ENCODE results near the gene CDH4. TPM values are rescaled to one million over a fixed set of nuclear protein-coding genes. Genes with fewer than 3 reads are reported as not detected.

CDH4 gene
- polyA plus RNA-seq, 2 donors, result 0.02 to 0.05 TPM

- Histone ChIP-seq H3K4me1 (ENCODE audit: control insufficient read depth in 2 of 2, insufficient read depth in 2 of 2, low read length in 1 of 2) (no peaks in the 10 kb centered on the region), H3K27me3 (ENCODE audit: control insufficient read depth in 1 of 2, insufficient read depth in 2 of 2, low read length in 2 of 2) (no peaks in the 10 kb centered on the region), H3K9me3 (ENCODE audit: control insufficient read depth in 2 of 2, insufficient read depth in 1 of 2, low read depth in 1 of 2, low read length in 1 of 2) (peaks cover 0 to 8% of the 10 kb centered on the region in 2 donors), H3K27ac (ENCODE audit: low read depth in 2 of 2, low read length in 1 of 2) (no peak overlapping the region), H3K4me3 (ENCODE audit: low read depth in 1 of 2, low read length in 2 of 2) (no peak overlapping the region), H3K36me3 (ENCODE audit: control insufficient read depth in 2 of 2, insufficient read depth in 2 of 2, low read length in 1 of 2) (no peaks in the 10 kb centered on the region)
- WGBS, 2 donors, result 81% methylated on average over 14 of the region's 14 CpGs
These were observed 679.6 kb downstream of the CDH4 start for GRCh38 chr20:61931476-61932198.

DNA sequence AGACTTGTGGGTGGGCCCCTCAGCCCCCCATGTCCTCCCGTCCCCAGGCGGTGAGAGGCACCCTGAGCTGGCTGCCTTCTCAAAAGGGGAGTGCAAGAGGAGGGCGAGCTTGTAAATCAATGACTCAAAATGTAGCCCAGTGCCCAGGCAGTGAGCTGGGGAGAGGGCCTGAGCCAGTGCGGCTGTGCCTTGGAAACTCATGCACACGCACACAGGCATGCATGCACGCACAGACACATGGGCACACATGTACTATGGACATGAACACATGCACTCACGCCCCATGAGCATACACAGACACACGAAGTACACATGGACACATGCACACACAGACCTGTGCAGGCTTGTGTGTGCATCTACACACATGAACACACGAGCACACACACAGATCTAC, 680.1 kb downstream of the CDH4 start:
- Histone ChIP-seq H3K36me3 (ENCODE audit: control insufficient read depth in 2 of 2, insufficient read depth in 2 of 2, low read length in 1 of 2) (no peaks in the 10 kb centered on the region), H3K9me3 (ENCODE audit: control insufficient read depth in 2 of 2, insufficient read depth in 1 of 2, low read depth in 1 of 2, low read length in 1 of 2) (peaks cover 0 to 8% of the 10 kb centered on the region in 2 donors), H3K4me1 (ENCODE audit: control insufficient read depth in 2 of 2, insufficient read depth in 2 of 2, low read length in 1 of 2) (no peaks in the 10 kb centered on the region), H3K4me3 (ENCODE audit: low read depth in 1 of 2, low read length in 2 of 2) (no peak overlapping the region), H3K27me3 (ENCODE audit: control insufficient read depth in 1 of 2, insufficient read depth in 2 of 2, low read length in 2 of 2) (no peaks in the 10 kb centered on the region), H3K27ac (ENCODE audit: low read depth in 2 of 2, low read length in 1 of 2) (no peak overlapping the region)
- WGBS, 2 donors, result 76 to 81% methylated on average over 9 of the region's 9 CpGs

DNA sequence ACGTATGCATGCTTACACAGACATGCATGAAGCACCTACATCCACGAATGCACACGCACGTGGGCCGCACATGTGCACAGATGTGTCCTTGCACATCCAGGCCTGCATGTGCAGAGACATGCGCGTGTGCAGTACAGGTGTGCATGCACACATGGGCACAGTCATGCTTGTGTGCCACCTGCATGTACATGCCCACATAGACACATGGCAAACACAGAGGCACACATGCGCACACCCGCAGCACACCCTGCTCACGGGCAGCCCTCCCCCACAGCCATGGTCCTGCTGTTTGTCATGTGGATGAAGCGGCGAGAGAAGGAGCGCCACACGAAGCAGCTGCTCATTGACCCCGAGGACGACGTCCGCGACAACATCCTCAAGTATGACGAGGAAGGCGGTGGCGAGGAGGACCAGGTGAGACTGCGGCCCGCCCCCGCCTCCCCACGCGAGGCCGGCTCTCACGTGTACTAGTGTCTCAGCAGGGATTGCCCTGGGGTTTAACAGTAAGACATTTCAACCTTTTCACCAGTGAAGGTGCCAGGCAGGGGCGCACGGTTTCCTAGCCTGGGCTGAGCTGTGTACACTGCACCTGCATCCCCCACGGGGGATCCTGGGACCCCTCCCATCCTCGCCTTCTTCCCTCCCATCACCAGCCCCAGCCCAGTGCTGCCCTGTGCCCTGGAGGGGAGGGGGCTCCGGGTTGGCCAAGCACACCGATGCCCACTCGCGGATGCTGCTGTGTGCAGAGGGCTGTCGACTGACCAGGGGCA, 680.8 kb downstream of the CDH4 start:
- Histone ChIP-seq H3K27me3 (ENCODE audit: control insufficient read depth in 1 of 2, insufficient read depth in 2 of 2, low read length in 2 of 2) (no peaks in the 10 kb centered on the region), H3K27ac (ENCODE audit: low read depth in 2 of 2, low read length in 1 of 2) (no peak overlapping the region), H3K9me3 (ENCODE audit: control insufficient read depth in 2 of 2, insufficient read depth in 1 of 2, low read depth in 1 of 2, low read length in 1 of 2) (peaks cover 0 to 5% of the 10 kb centered on the region in 2 donors), H3K4me1 (ENCODE audit: control insufficient read depth in 2 of 2, insufficient read depth in 2 of 2, low read length in 1 of 2) (no peaks in the 10 kb centered on the region), H3K36me3 (ENCODE audit: control insufficient read depth in 2 of 2, insufficient read depth in 2 of 2, low read length in 1 of 2) (no peaks in the 10 kb centered on the region), H3K4me3 (ENCODE audit: low read depth in 1 of 2, low read length in 2 of 2) (no peak overlapping the region)
- WGBS, 2 donors, result 84 to 88% methylated on average over 38 of the region's 38 CpGs

GRCh38 chr20:61933481-61933950, 681.5 kb downstream of the CDH4 start:
- H3K4me1 ChIP-seq (ENCODE audit: control insufficient read depth in 2 of 2, insufficient read depth in 2 of 2, low read length in 1 of 2), result no peaks in the 10 kb centered on the region
- 53% methylated on average over 17 of the region's 17 CpGs for WGBS, 2 donors
- no peaks in the 10 kb centered on the region for H3K27me3 ChIP-seq (ENCODE audit: control insufficient read depth in 1 of 2, insufficient read depth in 2 of 2, low read length in 2 of 2)
- no peak overlapping the region for H3K27ac ChIP-seq (ENCODE audit: low read depth in 2 of 2, low read length in 1 of 2)
- H3K4me3 ChIP-seq (ENCODE audit: low read depth in 1 of 2, low read length in 2 of 2), result no peak overlapping the region
- H3K36me3 ChIP-seq (ENCODE audit: control insufficient read depth in 2 of 2, insufficient read depth in 2 of 2, low read length in 1 of 2), result no peaks in the 10 kb centered on the region
- peaks cover 0 to 3% of the 10 kb centered on the region in 2 donors for H3K9me3 ChIP-seq (ENCODE audit: control insufficient read depth in 2 of 2, insufficient read depth in 1 of 2, low read depth in 1 of 2, low read length in 1 of 2)

DNA sequence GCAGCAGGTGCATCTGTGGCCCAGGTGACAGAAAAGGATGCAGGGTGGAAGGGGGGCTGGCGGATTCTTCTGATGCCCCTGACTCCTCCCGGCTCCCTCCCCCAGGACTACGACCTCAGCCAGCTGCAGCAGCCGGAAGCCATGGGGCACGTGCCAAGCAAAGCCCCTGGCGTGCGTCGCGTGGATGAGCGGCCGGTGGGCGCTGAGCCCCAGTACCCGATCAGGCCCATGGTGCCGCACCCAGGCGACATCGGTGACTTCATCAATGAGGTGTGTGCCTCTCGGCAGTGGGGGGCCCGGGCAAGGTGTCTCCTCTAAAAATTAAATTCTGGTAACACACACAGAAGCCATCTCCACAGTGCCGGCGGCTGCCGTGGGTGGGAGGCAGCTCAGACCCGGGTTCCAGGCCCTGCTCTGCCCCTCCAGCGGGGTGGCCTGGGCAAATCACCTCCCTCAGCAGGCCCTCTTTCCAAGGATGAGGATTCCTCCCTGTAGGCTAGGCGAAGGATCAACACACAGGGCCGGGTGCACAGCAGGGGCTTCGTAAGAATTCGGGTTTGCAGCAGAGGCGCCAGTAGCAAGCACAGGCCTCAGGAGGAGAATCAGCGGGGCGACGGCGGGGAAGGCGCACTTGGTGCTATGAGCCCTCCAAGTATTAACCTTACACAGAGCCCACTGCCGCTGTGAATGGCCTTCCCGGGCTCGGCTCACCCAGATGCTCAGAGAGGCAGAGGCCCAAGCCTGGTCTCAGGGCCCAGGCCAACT, 682.1 kb downstream of the CDH4 start:
- no peak overlapping the region for H3K27ac ChIP-seq (ENCODE audit: low read depth in 2 of 2, low read length in 1 of 2)
- WGBS, 2 donors, result 74 to 81% methylated on average over 36 of the region's 36 CpGs
- no peaks in the 10 kb centered on the region for H3K4me1 ChIP-seq (ENCODE audit: control insufficient read depth in 2 of 2, insufficient read depth in 2 of 2, low read length in 1 of 2)
- H3K27me3 ChIP-seq (ENCODE audit: control insufficient read depth in 1 of 2, insufficient read depth in 2 of 2, low read length in 2 of 2), result no peaks in the 10 kb centered on the region
- no peaks in the 10 kb centered on the region for H3K36me3 ChIP-seq (ENCODE audit: control insufficient read depth in 2 of 2, insufficient read depth in 2 of 2, low read length in 1 of 2)
- H3K4me3 ChIP-seq (ENCODE audit: low read depth in 1 of 2, low read length in 2 of 2), result no peak overlapping the region
- peaks cover 0 to 3% of the 10 kb centered on the region in 2 donors for H3K9me3 ChIP-seq (ENCODE audit: control insufficient read depth in 2 of 2, insufficient read depth in 1 of 2, low read depth in 1 of 2, low read length in 1 of 2)

- WGBS, 2 donors, result 49 to 57% methylated on average over 24 of the region's 24 CpGs
- Histone ChIP-seq H3K4me3 (ENCODE audit: low read depth in 1 of 2, low read length in 2 of 2) (no peak overlapping the region), H3K27me3 (ENCODE audit: control insufficient read depth in 1 of 2, insufficient read depth in 2 of 2, low read length in 2 of 2) (no peaks in the 10 kb centered on the region), H3K4me1 (ENCODE audit: control insufficient read depth in 2 of 2, insufficient read depth in 2 of 2, low read length in 1 of 2) (no peaks in the 10 kb centered on the region), H3K36me3 (ENCODE audit: control insufficient read depth in 2 of 2, insufficient read depth in 2 of 2, low read length in 1 of 2) (no peaks in the 10 kb centered on the region), H3K27ac (ENCODE audit: low read depth in 2 of 2, low read length in 1 of 2) (no peak overlapping the region), H3K9me3 (ENCODE audit: control insufficient read depth in 2 of 2, insufficient read depth in 1 of 2, low read depth in 1 of 2, low read length in 1 of 2) (no peaks in the 10 kb centered on the region)
These were observed 682.9 kb downstream of the CDH4 start for GRCh38 chr20:61934716-61935530.

GRCh38 chr20:61935926-61936700, 684.1 kb downstream of the CDH4 start:
- Histone ChIP-seq H3K9me3 (ENCODE audit: control insufficient read depth in 2 of 2, insufficient read depth in 1 of 2, low read depth in 1 of 2, low read length in 1 of 2) (no peaks in the 10 kb centered on the region), H3K27me3 (ENCODE audit: control insufficient read depth in 1 of 2, insufficient read depth in 2 of 2, low read length in 2 of 2) (no peaks in the 10 kb centered on the region)
- WGBS, 2 donors, result 82 to 85% methylated on average over 12 to 14 of the region's 14 CpGs

DNA sequence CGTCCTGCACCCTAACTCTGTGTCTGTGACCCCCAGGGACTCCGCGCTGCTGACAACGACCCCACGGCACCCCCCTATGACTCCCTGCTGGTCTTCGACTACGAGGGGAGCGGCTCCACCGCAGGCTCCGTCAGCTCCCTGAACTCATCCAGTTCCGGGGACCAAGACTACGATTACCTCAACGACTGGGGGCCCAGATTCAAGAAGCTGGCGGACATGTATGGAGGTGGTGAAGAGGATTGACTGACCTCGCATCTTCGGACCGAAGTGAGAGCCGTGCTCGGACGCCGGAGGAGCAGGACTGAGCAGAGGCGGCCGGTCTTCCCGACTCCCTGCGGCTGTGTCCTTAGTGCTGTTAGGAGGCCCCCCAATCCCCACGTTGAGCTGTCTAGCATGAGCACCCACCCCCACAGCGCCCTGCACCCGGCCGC, 684.7 kb downstream of the CDH4 start:
- H3K27ac ChIP-seq (ENCODE audit: low read depth in 2 of 2, low read length in 1 of 2), result no peak overlapping the region
- H3K36me3 ChIP-seq (ENCODE audit: control insufficient read depth in 2 of 2, insufficient read depth in 2 of 2, low read length in 1 of 2), result no peaks in the 10 kb centered on the region
- H3K4me1 ChIP-seq (ENCODE audit: control insufficient read depth in 2 of 2, insufficient read depth in 2 of 2, low read length in 1 of 2), result no peaks in the 10 kb centered on the region
- 86 to 87% methylated on average over 29 of the region's 29 CpGs for WGBS, 2 donors
- no peaks in the 10 kb centered on the region for H3K27me3 ChIP-seq (ENCODE audit: control insufficient read depth in 1 of 2, insufficient read depth in 2 of 2, low read length in 2 of 2)
- H3K4me3 ChIP-seq (ENCODE audit: low read depth in 1 of 2, low read length in 2 of 2), result no peak overlapping the region
- no peaks in the 10 kb centered on the region for H3K9me3 ChIP-seq (ENCODE audit: control insufficient read depth in 2 of 2, insufficient read depth in 1 of 2, low read depth in 1 of 2, low read length in 1 of 2)

More at GRCh38 chr20:61935926-61936700, 684.1 kb downstream of the CDH4 start:
- H3K4me3 ChIP-seq (ENCODE audit: low read depth in 1 of 2, low read length in 2 of 2), result no peak overlapping the region
- no peaks in the 10 kb centered on the region for H3K36me3 ChIP-seq (ENCODE audit: control insufficient read depth in 2 of 2, insufficient read depth in 2 of 2, low read length in 1 of 2)
- H3K27ac ChIP-seq (ENCODE audit: low read depth in 2 of 2, low read length in 1 of 2), result no peak overlapping the region
- no peaks in the 10 kb centered on the region for H3K4me1 ChIP-seq (ENCODE audit: control insufficient read depth in 2 of 2, insufficient read depth in 2 of 2, low read length in 1 of 2)
